GM12878 (cell line): ENCODE measurements around the gene ANXA2R. TPM values are rescaled to one million over a fixed set of nuclear protein-coding genes. Genes with fewer than 3 reads are reported as not detected.
"Not testable (repeated sequence)": the region's sequence is repeated elsewhere in the genome, so short reads cannot be mapped to it uniquely, and the experiment has no call there.

Experiments used
- ATAC-seq: fragments of 200-7000 bp; cut with Tn5 transposase; 3 replicates; pipeline ENCODE4 v1.9.1; 2020; ENCODE audit warnings: mild to moderate bottlenecking, moderate library complexity
- BruUV-seq: library from RNA; stranded (reverse); fragments of 400-500 nt; replicated peaks from 2 replicates; lab custom pipeline; 2021; lab: Mats Ljungman, UMichigan
- CTCF ChIA-PET: fragments of 300-600 bp; sonication (Branson Sonifier 250); formaldehyde crosslinking; extraction: SDS; loops from one replicate; lab custom pipeline; 2021; ENCODE audit warnings: inconsistent platforms; lab: Yijun Ruan, JAX
- POLR2A ChIA-PET: fragments of 350-600 bp; formaldehyde crosslinking; extraction: SDS; loops from one replicate; lab custom pipeline; 2021; ENCODE audit warnings: inconsistent platforms; lab: Charles Lee
- RAD21 ChIA-PET: fragments of 300-600 bp; sonication (Branson Sonifier 250); formaldehyde crosslinking; loops from one replicate; lab custom pipeline; 2023; ENCODE audit warnings: antibody characterized with exemption; ENCODE audit not compliant: unreplicated experiment; lab: Charles Lee
- SMC1A ChIA-PET: fragments of 300-600 bp; sonication (Branson Sonifier 250); formaldehyde crosslinking; loops from one replicate; lab custom pipeline; 2023; ENCODE audit not compliant: unreplicated experiment, uncharacterized antibody; lab: Charles Lee
- DNase-seq: peaks from one replicate; pipeline ENCODE4 v3.0.0-alpha.2; 2011; ENCODE audit warnings: low read depth, low spot score
- FAIRE-seq: peaks from 3 replicates; lab custom pipeline; 2011; peaks lifted over from hg19 to GRCh38; lab: Jason Lieb, UNC
- H2AFZ ChIP-seq: 2 replicates; pipeline ENCODE4 v1.6.0; 2011; ENCODE audit warnings: low read depth, low read length, control low read depth; ENCODE audit not compliant: control insufficient read depth
- H3K27ac ChIP-seq: 2 replicates; pipeline ENCODE4 v1.5.1; 2011; ENCODE audit warnings: control low read depth; ENCODE audit not compliant: control insufficient read depth, insufficient read depth
- H3K27me3 ChIP-seq, 2 experiments: replicated peaks in 1 of 2; 2 replicates each; pipeline versions ENCODE4 v1.6.0 to v1.6.1; 2011; ENCODE audit warnings: low read length in 1 of 2; ENCODE audit not compliant: control insufficient read depth in 2 of 2, insufficient read depth in 2 of 2
- H3K36me3 ChIP-seq, 2 experiments: 2 replicates each; pipeline ENCODE4 v1.5.1; 2011; ENCODE audit warnings: low read length in 1 of 2; ENCODE audit not compliant: control insufficient read depth in 2 of 2, insufficient read depth in 2 of 2
- H3K4me1 ChIP-seq: 2 replicates; pipeline ENCODE4 v1.6.1; 2011; ENCODE audit warnings: mild to moderate bottlenecking, low read length, moderate library complexity, mixed read lengths; ENCODE audit not compliant: control insufficient read depth, insufficient read depth
- H3K4me2 ChIP-seq: 2 replicates; pipeline ENCODE4 v1.6.0; 2011; ENCODE audit warnings: control low read depth; ENCODE audit not compliant: control insufficient read depth, insufficient read depth
- H3K4me3 ChIP-seq: fragments of 200-600 bp; sonication (generic); 2 replicates; pipeline ENCODE4 v1.5.1; 2016
- H3K79me2 ChIP-seq: 2 replicates; pipeline ENCODE4 v1.6.0; 2011; ENCODE audit warnings: low read length; ENCODE audit not compliant: control insufficient read depth, insufficient read depth
- H3K9ac ChIP-seq: 2 replicates; pipeline ENCODE4 v1.8.0; 2011; ENCODE audit warnings: low read length, control low read depth, mixed read lengths; ENCODE audit not compliant: control insufficient read depth, insufficient read depth
- H3K9me3 ChIP-seq: replicated peaks from 3 replicates; pipeline ENCODE4 v1.5.1; 2011; ENCODE audit warnings: mild to moderate bottlenecking, low read length; ENCODE audit not compliant: control insufficient read depth, insufficient read depth
- H4K20me1 ChIP-seq: 2 replicates; pipeline ENCODE4 v1.6.0; 2011; ENCODE audit not compliant: control insufficient read depth, insufficient read depth
- IKZF1 ChIP-seq: fragments of 450-650 bp; conservative IDR thresholded peaks from 2 replicates; pipeline ENCODE4 v1.6.1; 2017; ENCODE audit warnings: antibody characterized with exemption, mild to moderate bottlenecking
- KAT2A ChIP-seq: conservative IDR thresholded peaks from 2 replicates; pipeline ENCODE4 v1.6.1; 2011; ENCODE audit warnings: low read depth, low read length; ENCODE audit not compliant: control insufficient read depth
- MTA2 ChIP-seq: fragments of 450-650 bp; IDR thresholded peaks from 2 replicates; pipeline ENCODE4 v1.6.1; 2016; ENCODE audit warnings: low read depth, mild to moderate bottlenecking, moderate library complexity
- PKNOX1 ChIP-seq: fragments of 450-650 bp; IDR thresholded peaks from 2 replicates; pipeline ENCODE4 v1.6.1; 2016; ENCODE audit warnings: mild to moderate bottlenecking
- ZNF384 ChIP-seq: IDR thresholded peaks from 2 replicates; pipeline ENCODE4 v1.6.1; 2012; ENCODE audit warnings: low read depth, mild to moderate bottlenecking, low read length, improper control_type of control experiment, borderline replicate concordance
- WGBS: methylation state at CpG from one replicate; pipeline ENCODE4 v1.1.6; 2016; ENCODE audit warnings: low lambda C conversion rate; ENCODE audit not compliant: insufficient replicate concordance, insufficient coverage; ENCODE audit errors: missing lambda C conversion rate; 5-methylcytosine and 5-hydroxymethylcytosine counted together
- in situ Hi-C: fragments of 300-500 bp; cut with MboI; formaldehyde crosslinking; loops from 9 replicates; pipeline ENCODE4 v1.14.3; 2018; ENCODE audit warnings: mixed read lengths
- intact Hi-C: fragments of 100-400 bp; cut with micrococcal nuclease; formaldehyde crosslinking; loops from one replicate; pipeline ENCODE4 v1.14.2; 2022; ENCODE audit not compliant: unreplicated experiment
- polyA plus RNA-seq, 11 experiments: library from polyadenylated mRNA; depleted of rRNA in 4 of 11; unstranded in 6 of 11; stranded (reverse) in 5 of 11; fragments of >200 nt; fragmentation: Nextera tagmentation in 4 of 11; fragmentation: Illumina TruSeq in 1 of 11; extraction: Ambion mirVana in 4 of 11; extraction: Trizol in 1 of 11; gene quantifications; 1 replicate in 1 of 11; 2 replicates in 10 of 11; pipeline versions ENCODE4 v1.2.1 to v1.2.3, GENCODE V29; 2011 to 2016; ENCODE audit warnings: inconsistent platforms in 2 of 11, missing spikeins in 2 of 11, low read depth in 1 of 11
- total RNA-seq, 4 experiments: library from RNA; depleted of rRNA in 3 of 4; stranded (reverse); fragments of >200 nt in 3 of 4; fragmentation: Illumina TruSeq in 1 of 4; extraction: Trizol in 1 of 4; gene quantifications; 2 replicates each; pipeline versions ENCODE4 v1.2.1 to v1.2.3, GENCODE V29; 2013 to 2021

The ANXA2R gene
- total and polyA plus RNA-seq, 10 of the 15 experiments (the other 5 are each of a cell fraction or from before 2014, with no cell fraction given): 2.3 to 7.8 (median 4.4) TPM

GRCh38 chr5:43061352-43062075 is 21.4 kb upstream of the ANXA2R start:
- no peak for FAIRE-seq
- no TSS peak for BruUV-seq
- TF ChIP-seq PKNOX1 (peak; percentile 40; the same call in 1 of the 2 replicates), MTA2 (no peak), IKZF1 (no peak), ZNF384 (peak; percentile 77), KAT2A (no peak)
- TF ChIP-seq, all 136 proteins: peak for 2
- Histone ChIP-seq H3K79me2 (peaks cover 11% of the 10 kb centered on the region), H3K4me3 (no peak overlapping the region), H3K9ac (no peak overlapping the region), H4K20me1 (no peaks in the 10 kb centered on the region), H3K4me1 (no peaks in the 10 kb centered on the region), H3K27ac (no peak overlapping the region), H3K9me3 (no peaks in the 10 kb centered on the region), H3K4me2 (no peak overlapping the region), H3K36me3 (no peaks in the 10 kb centered on the region), H2AFZ (no peak overlapping the region), H3K27me3 (no peaks in the 10 kb centered on the region)
- 65% methylated on average over 5 of the region's 5 CpGs for WGBS
- ChIA-PET CTCF (interaction anchor here (0.6 to 2.4 kb wide), 8 partner anchors 10 to 514 kb away, joined by 3 to 9 read pairs (median 4); no protein-coding TSS in a partner anchor), SMC1A (interaction anchor here (0.6 to 2.0 kb wide), 13 partner anchors 8 to 579 kb away, joined by 3 to 18 read pairs (median 3); partner anchors contain the start of gene TMEM267), POLR2A (interaction anchor here (0.5 to 1.5 kb wide), 8 partner anchors 10 to 182 kb away, joined by 3 to 4 read pairs (median 3); no protein-coding TSS in a partner anchor), RAD21 (interaction anchor here (0.8 to 1.8 kb wide), 6 partner anchors 10 to 150 kb away, joined by 3 to 11 read pairs (median 4); no protein-coding TSS in a partner anchor)
- intact Hi-C loops (loop anchor here (5.0 kb wide), 1 partner anchor 154 kb away; no protein-coding TSS in a partner anchor), in situ Hi-C loops (no loop called here)
- no peak for DNase-seq
- no peak for ATAC-seq

- 93% methylated on average over 2 of the region's 2 CpGs for WGBS
- SMC1A ChIA-PET: interaction anchor here (1.7 kb wide), 1 partner anchor 8 kb away, joined by 6 read pairs; no protein-coding TSS in a partner anchor
- FAIRE-seq, H4K20me1 ChIP-seq, H3K79me2 ChIP-seq, H3K27me3 ChIP-seq, BruUV-seq, H2AFZ ChIP-seq, H3K4me3 ChIP-seq, H3K4me2 ChIP-seq, H3K4me1 ChIP-seq, in situ Hi-C loops, H3K9ac ChIP-seq, ATAC-seq, H3K36me3 ChIP-seq, DNase-seq, H3K27ac ChIP-seq, POLR2A ChIA-PET, H3K9me3 ChIP-seq: not testable (repeated sequence)
- CTCF ChIA-PET: interaction anchor here (0.6 to 2.4 kb wide), 2 partner anchors 10 to 151 kb away, joined by 3 to 9 read pairs; no protein-coding TSS in a partner anchor
- intact Hi-C loops: loop anchor here (5.0 kb wide), 1 partner anchor 153 kb away; no protein-coding TSS in a partner anchor
- RAD21 ChIA-PET: interaction anchor here (1.8 kb wide), 1 partner anchor 9 kb away, joined by 11 read pairs; no protein-coding TSS in a partner anchor
Observed at GRCh38 chr5:43060020-43060419, 19.9 kb upstream of the ANXA2R start.

GRCh38 chr5:43055098-43055497 is 15.0 kb upstream of the ANXA2R start:
- H3K36me3 ChIP-seq, H4K20me1 ChIP-seq, H3K4me2 ChIP-seq, H3K79me2 ChIP-seq, POLR2A ChIA-PET, BruUV-seq, RAD21 ChIA-PET, H2AFZ ChIP-seq, DNase-seq, H3K9ac ChIP-seq, SMC1A ChIA-PET, H3K4me3 ChIP-seq, H3K4me1 ChIP-seq, ATAC-seq, CTCF ChIA-PET, in situ Hi-C loops, H3K27me3 ChIP-seq, FAIRE-seq, H3K27ac ChIP-seq, intact Hi-C loops, H3K9me3 ChIP-seq: not testable (repeated sequence)
- 89% methylated on average over 2 of the region's 2 CpGs for WGBS
